Coronary artery (tissue), 2 donors: ENCODE data around the gene ZNF277.

ENCODE experiments used
- DNase-seq: peaks from one replicate; pipeline ENCODE4 v3.0.0-alpha.2; 2017; ENCODE audit warnings: low spot score
- H3K27ac ChIP-seq, 2 donors: fragments of 200-600 bp; sonication (generic); one replicate each; pipeline ENCODE4 v1.5.1; 2016 to 2019
- H3K4me3 ChIP-seq: fragments of 200-600 bp; sonication (generic); 2 replicates; pipeline ENCODE4 v1.5.1; 2016; ENCODE audit warnings: mild to moderate bottlenecking, moderate library complexity
- TF ChIP-seq, protein P1 (sequence below): fragments of 200-600 bp; sonication (generic); IDR thresholded peaks from one replicate; pipeline ENCODE4 v1.5.1; 2019; ENCODE audit warnings: antibody characterized with exemption

ZNF277 gene

DNA sequence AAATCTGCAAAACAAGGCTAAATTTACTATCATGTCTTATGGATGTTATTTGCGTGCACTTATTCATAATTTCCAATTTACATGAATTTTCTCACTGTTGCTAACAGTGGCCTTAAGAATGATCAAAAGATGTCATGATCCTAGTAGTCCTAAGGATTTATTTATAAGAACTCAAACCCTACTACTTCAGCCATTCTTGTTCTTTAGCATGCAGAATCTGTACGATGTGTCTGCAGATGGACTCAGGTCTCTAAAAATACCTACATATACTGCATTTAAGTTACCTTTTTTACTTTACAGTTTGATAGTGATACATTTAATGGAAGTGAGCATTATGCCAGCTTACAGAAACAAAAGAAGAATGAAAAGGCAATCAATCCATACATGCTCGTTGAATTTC, 91.2 kb downstream of the ZNF277 start:
- TF ChIP-seq, protein P1, sequence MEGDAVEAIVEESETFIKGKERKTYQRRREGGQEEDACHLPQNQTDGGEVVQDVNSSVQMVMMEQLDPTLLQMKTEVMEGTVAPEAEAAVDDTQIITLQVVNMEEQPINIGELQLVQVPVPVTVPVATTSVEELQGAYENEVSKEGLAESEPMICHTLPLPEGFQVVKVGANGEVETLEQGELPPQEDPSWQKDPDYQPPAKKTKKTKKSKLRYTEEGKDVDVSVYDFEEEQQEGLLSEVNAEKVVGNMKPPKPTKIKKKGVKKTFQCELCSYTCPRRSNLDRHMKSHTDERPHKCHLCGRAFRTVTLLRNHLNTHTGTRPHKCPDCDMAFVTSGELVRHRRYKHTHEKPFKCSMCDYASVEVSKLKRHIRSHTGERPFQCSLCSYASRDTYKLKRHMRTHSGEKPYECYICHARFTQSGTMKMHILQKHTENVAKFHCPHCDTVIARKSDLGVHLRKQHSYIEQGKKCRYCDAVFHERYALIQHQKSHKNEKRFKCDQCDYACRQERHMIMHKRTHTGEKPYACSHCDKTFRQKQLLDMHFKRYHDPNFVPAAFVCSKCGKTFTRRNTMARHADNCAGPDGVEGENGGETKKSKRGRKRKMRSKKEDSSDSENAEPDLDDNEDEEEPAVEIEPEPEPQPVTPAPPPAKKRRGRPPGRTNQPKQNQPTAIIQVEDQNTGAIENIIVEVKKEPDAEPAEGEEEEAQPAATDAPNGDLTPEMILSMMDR = no peak
- Histone ChIP-seq H3K4me3 (no peak overlapping the region), H3K27ac (no peak overlapping the region)
- DNase-seq = no peak

- H3K4me3 ChIP-seq = no peak overlapping the region
- no peak for DNase-seq
- H3K27ac ChIP-seq = no peak overlapping the region
- TF ChIP-seq, protein P1 = no peak
These were observed 92.1 kb downstream of the ZNF277 start for GRCh38 chr7:112298543-112299100.

GRCh38 chr7:112300072-112300471, 93.6 kb downstream of the ZNF277 start:
- DNase-seq = no peak
- H3K27ac ChIP-seq = no peak overlapping the region
- TF ChIP-seq, protein P1 = no peak
- H3K4me3 ChIP-seq = no peak overlapping the region

DNA sequence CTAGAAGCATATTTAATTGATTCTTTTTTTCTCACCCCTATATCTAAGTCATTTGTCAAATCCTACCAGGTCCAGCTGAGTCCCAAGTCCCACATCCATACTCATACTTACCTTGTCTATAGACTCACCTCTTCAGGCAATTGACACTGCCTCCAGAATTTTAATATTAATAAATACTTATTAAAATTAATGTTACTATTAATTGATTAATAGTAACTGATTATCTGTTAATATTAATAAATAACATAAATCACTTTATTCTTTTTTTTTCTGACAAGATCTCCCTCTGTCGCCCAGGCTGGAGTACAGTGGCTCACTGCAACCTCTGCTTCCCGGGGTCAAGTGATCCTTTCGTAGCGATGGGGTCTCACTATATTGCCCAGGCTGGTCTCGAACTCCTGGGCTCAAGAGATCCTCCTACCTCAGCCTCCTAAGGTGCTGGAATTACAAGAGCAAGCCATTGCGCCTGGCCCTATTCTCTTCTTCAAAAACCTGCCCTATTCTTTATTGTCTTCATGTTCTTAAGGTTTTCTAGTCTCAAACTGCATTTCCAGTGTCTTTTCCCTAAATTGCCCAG, 94.4 kb downstream of the ZNF277 start:
- H3K4me3 ChIP-seq = no peak overlapping the region
- H3K27ac ChIP-seq = no peak overlapping the region
- TF ChIP-seq, protein P1 = no peak
- DNase-seq = no peak

DNA sequence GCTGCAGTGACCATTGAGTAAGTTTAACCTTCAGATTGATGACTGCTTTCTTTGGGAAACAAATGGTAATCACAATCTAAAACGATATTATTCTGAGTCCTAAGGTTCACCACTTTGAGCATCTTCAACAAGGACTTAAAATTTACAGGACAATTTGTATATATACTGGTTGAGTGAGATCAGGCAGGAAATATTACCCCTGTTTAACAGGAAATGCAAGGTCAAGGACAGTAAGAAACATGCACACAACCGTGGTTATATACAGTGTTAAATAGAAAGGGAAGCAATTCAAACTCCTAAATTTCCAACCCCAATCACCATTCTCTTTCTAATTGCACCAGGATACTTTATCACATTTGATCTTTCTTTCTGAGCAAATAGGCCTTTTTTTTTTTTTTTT, 96.1 kb downstream of the ZNF277 start:
- TF ChIP-seq, protein P1 = no peak
- Histone ChIP-seq H3K4me3 (no peak overlapping the region), H3K27ac (no peak overlapping the region)
- DNase-seq = no peak

GRCh38 chr7:112306903-112307302, 100.4 kb downstream of the ZNF277 start:
- TF ChIP-seq, protein P1 = no peak
- H3K4me3 ChIP-seq = no peak overlapping the region
- no peak for DNase-seq
- H3K27ac ChIP-seq = no peak overlapping the region

GRCh38 chr7:112307506-112307905, 101.0 kb downstream of the ZNF277 start:
- Histone ChIP-seq H3K4me3 (no peak overlapping the region), H3K27ac (no peak overlapping the region)
- DNase-seq = no peak
- TF ChIP-seq, protein P1 = no peak
